Measurements from ENCODE around the gene RHCG. TPM values are rescaled to one million over a fixed set of nuclear protein-coding genes. Genes with fewer than 3 reads are reported as not detected.

RHCG gene
- total and polyA plus RNA-seq, 3 donors from 2014 or later = 0.62 to 2.0 (median 1.4) TPM

DNA sequence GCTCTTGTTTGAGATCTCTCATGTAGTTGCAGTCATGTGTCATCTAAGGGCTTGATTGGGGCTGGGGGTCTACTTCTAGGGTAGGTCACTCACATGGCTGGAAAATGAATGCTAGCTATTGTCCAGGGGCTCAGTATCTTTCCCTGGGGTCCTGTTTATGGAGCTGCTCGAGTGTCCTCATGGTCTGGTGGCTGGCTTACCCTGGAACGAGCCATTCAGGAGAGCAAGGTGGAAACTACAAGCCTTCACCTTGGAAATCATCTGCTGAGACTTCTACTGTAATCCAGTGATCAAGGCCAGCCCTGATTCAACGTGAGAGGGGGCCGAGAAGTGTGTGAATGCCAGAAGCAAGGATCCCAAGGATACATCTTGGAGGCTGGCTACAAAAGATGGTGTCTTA, 16.2 kb upstream of the RHCG start:
- 69 to 78% methylated on average over 4 of the region's 4 CpGs for WGBS, 2 donors
- intact Hi-C loops (cut with DNase I; ENCODE audit: low total_unique reads) = no loop called here
- Histone ChIP-seq H3K4me1 (no peaks in the 10 kb centered on the region), H3K27ac (no peak overlapping the region), H3K4me3 (no peak overlapping the region), H3K9me3 (no peaks in the 10 kb centered on the region), H3K27me3 (no peaks in the 10 kb centered on the region), H3K36me3 (ENCODE audit: low read depth, missing control alignments) (no peaks in the 10 kb centered on the region)
- TF ChIP-seq POLR2A (IDR thresholded peaks at IDR 0.05) = no peak
- TF ChIP-seq, protein P1, sequence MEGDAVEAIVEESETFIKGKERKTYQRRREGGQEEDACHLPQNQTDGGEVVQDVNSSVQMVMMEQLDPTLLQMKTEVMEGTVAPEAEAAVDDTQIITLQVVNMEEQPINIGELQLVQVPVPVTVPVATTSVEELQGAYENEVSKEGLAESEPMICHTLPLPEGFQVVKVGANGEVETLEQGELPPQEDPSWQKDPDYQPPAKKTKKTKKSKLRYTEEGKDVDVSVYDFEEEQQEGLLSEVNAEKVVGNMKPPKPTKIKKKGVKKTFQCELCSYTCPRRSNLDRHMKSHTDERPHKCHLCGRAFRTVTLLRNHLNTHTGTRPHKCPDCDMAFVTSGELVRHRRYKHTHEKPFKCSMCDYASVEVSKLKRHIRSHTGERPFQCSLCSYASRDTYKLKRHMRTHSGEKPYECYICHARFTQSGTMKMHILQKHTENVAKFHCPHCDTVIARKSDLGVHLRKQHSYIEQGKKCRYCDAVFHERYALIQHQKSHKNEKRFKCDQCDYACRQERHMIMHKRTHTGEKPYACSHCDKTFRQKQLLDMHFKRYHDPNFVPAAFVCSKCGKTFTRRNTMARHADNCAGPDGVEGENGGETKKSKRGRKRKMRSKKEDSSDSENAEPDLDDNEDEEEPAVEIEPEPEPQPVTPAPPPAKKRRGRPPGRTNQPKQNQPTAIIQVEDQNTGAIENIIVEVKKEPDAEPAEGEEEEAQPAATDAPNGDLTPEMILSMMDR (IDR thresholded peaks at IDR 0.05) = no peak
- no peak for DNase-seq

DNA sequence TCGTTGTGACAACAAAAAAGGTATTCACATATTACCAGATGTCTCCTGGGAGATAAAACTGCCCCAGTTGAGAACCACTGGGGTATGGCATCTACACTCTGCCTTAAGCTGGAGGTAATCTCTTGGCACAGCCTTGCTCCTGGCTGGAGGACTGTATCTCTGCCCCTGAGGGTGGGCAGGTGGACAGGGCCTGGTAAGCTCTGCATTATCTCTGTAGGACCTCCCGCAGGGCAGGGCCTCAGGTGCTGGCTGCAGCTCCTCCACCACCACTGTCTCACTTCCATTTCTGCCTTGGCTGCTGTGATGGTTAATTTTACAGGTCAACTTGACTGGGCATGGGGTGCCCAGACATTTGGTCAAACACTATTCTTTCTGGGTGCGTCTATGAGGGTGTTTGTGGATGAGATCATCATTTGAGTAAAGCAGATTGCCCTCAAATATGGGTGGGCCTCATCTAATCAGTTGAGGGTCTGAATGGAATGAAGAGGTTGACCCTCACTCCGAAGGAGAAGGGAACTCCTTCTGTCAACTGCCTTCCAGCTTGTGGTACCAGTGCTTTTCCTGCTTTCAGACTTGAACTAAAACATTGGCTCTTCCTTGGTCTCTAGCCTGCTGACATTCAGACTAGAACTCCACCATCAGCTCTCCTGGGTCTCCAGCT, 9.8 kb upstream of the RHCG start:
- no peak overlapping the region for H3K27ac ChIP-seq
- intact Hi-C loops (cut with DNase I; ENCODE audit: low total_unique reads) = no loop called here
- H3K4me3 ChIP-seq = no peak overlapping the region
- no peak for DNase-seq
- no peaks in the 10 kb centered on the region for H3K9me3 ChIP-seq
- TF ChIP-seq, protein P1 (IDR thresholded peaks at IDR 0.05) = no peak
- no peak for TF ChIP-seq POLR2A (IDR thresholded peaks at IDR 0.05)
- WGBS, 2 donors = 76 to 85% methylated on average over 4 of the region's 4 CpGs
- H3K4me1 ChIP-seq = no peaks in the 10 kb centered on the region
- no peaks in the 10 kb centered on the region for H3K27me3 ChIP-seq
- H3K36me3 ChIP-seq (ENCODE audit: low read depth, missing control alignments) = no peaks in the 10 kb centered on the region

DNA sequence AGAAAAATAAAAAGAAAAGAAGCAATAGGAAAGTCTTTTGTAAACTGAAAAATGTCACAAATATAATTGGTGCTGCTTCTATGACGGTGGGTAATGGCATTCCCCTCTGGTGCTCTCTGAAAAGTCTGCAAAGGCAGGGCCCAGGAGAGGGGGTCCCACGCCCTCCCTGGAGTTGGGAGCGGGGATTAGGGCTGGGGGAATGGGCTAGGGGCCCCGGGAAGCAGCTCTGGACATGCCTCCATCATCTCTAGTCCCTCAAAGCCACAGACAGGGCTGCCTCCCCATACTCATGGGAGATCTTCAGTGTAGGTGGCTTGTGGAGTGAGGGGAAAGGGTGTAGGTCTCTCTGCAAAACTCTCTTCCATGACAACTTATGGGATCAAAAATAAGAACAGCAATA, 7.8 kb upstream of the RHCG start:
- intact Hi-C loops (cut with DNase I; ENCODE audit: low total_unique reads) = no loop called here
- WGBS, 2 donors = 77 to 81% methylated on average over 4 of the region's 4 CpGs
- TF ChIP-seq, protein P1 (IDR thresholded peaks at IDR 0.05) = no peak
- TF ChIP-seq POLR2A (IDR thresholded peaks at IDR 0.05) = no peak
- Histone ChIP-seq H3K36me3 (ENCODE audit: low read depth, missing control alignments) (no peaks in the 10 kb centered on the region), H3K4me3 (no peak overlapping the region), H3K27me3 (no peaks in the 10 kb centered on the region), H3K9me3 (no peaks in the 10 kb centered on the region), H3K27ac (no peak overlapping the region), H3K4me1 (no peaks in the 10 kb centered on the region)
- DNase-seq = no peak

DNA sequence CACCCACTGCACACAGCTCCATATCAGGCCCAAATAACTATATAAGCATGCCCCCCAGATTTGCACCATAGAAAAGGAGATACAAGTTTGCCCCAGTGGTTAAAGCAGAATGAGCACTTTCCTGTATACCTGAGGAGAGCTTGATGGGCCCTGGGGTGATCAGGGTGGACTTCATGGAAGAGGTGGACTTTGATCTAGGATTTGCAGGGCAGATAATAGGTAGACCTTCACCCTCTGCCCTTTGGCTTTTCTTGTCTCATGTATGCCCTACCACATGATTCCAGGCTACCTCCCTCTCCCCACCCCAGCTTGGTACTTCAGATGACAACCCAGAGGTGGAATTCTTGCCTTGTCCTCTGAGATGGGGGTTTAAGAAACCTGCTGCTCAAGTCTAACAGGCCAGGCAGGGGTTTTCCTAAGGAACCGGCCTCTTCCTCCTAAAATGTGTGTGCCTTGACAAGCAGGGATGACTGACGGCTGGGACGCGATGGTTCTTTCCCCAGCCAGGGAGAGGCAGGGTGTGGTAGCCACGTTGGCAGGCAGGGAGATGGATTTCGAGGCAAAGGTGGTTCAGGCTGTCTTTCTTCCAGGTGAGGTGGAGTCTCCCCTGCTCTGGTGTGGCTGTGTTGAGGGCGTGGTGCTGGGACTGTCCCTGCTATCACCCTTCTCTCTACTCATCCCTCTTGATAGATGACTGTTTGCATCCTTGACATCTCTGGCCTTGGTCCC, 6.6 kb upstream of the RHCG start:
- WGBS, 2 donors = 73 to 78% methylated on average over 6 to 7 of the region's 7 CpGs
- Histone ChIP-seq H3K4me3 (no peak overlapping the region), H3K9me3 (no peaks in the 10 kb centered on the region), H3K36me3 (ENCODE audit: low read depth, missing control alignments) (no peaks in the 10 kb centered on the region), H3K27ac (no peak overlapping the region), H3K4me1 (no peaks in the 10 kb centered on the region), H3K27me3 (no peaks in the 10 kb centered on the region)
- DNase-seq = no peak
- intact Hi-C loops (cut with DNase I; ENCODE audit: low total_unique reads) = no loop called here
- no peak for TF ChIP-seq POLR2A (IDR thresholded peaks at IDR 0.05)
- TF ChIP-seq, protein P1 (IDR thresholded peaks at IDR 0.05) = no peak
